Stimulated activated CD4-positive, alpha-beta T cell treated with anti-CD3 and anti-CD28 coated beads, TNF-alpha, amount 100 ng/mL, for 48 hours (primary cell): ENCODE results near the gene SLC16A10.
"Not testable (repeated sequence)": the region's sequence is repeated elsewhere in the genome, so short reads cannot be mapped to it uniquely, and the experiment has no call there.

ENCODE experiments used
- DNase-seq, 3 donors: peaks; one replicate each; pipeline ENCODE4 v3.0.0-alpha.2; 2020; ENCODE audit warnings: low read depth in 3 of 3

The SLC16A10 gene

DNA sequence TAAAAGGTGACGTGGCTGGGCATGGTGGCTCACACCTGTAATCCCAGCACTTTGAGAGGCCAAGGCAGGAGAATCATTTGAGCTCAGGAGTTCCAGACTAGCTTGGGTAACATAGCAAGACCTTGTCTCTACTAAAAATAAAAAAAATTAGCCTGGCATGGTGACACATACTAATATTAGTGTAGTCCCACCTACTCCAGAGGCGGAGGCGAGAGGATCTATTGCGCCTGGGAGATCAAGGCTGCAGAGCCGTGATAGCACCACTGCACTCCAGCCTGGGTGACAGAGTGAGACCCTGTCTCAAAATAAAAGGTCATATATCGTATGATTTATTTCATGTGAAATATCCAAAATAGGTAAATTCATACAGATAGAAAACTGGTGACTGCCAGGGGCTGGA is 132.5 kb downstream of the SLC16A10 start:
- DNase-seq, result no peak

DNA sequence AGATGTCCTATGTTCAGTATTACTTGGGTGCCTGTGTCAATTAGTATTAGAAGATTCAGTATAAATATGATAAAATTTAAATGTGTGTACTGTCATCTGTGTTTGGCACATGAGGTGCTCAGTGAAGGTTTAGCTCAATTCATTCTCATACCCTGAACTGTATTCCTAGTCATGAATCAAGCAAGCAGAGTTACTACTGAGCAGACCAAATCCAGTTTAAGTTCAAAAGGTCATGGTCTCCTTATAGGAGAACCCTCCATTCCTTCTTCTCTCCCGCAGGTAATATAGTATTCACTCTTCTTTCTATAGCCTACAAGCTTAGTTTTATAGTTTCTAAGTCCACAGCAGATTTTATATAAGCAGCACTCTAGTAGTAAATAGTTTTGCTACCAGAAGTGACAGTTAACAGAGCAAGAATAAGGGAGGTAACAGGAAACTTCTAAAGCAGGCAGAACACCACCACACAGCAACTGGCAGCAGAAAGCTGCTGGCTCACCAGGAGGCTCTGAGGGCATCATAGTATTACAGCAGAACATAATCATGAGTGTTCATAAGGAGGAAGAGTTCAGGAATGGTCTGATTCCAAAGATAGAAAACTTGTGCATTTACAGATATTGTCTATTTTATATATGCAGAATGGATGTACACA is 133.2 kb downstream of the SLC16A10 start:
- no peak for DNase-seq

- DNase-seq, result no peak
Measured at GRCh38 chr6:111221804-111222203, 134.5 kb downstream of the SLC16A10 start.

DNA sequence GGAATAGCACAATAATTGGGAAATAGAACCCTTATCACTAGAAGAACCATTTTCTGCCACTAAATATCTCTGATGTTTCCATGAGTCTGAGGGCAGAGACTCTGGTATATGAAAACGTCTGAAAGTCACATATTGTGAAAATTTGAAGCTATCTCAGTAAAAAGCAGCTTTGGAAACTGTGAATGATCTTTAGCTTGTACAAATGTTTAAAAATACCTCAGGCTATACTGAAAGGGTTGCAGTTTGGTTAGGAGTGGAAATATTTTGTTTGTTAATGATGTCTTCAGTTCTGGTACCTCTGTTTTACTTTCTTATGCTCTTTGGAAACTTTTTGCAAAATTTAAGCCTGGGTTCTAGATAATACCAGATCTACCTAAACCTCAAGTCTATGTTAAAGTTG is 135.0 kb downstream of the SLC16A10 start:
- DNase-seq, result no peak

DNA sequence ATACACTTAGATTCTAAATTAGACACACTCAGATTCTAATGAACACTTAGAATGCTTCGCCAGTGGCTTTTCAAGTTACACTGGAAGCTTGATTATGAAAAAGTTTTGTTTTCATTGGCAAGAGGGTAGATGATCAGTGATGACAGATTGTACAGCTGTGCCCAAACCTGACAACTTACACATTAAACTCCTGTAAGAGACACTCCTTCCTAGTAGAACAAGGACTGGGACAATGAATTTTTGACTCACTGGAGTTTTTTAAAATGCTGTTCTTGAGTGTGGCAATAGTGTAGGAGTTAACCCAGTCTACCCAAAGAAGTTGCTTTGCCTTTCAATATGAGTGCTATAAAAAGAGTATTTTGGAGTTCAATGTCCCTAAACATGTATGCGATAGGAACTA is 140.8 kb downstream of the SLC16A10 start:
- no peak for DNase-seq

DNA sequence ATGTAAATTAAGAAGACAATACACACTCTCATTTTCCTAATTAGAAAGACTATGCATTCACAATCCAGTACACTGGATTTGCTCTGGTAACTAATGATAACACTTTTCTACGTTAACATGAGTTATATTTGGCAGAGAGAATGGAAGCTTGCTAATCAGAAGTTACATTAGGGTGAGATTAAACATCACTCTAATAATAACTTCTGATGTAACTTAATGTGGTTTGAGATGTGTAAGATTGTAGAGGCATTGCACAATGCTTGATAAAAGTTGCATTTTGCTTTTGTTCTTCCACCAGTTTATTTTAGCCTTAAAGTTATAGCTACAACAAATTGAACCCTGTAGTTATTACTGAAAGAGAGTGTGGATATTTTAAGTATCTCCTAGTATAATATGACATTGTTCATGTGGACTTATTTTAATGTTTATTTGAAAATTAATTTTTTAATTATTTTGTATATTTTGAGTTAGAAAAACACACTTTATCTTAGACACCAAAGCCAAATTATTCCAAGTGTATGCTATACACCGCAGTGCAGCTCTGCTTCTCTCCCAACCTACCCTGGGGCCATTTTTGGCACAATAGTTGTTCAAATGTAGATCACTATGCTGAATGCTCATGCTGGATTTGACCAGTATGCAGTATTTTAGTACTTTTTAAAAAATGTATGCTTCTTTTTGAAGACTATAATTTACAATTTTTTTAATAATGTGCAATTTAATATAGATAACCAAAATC is 143.2 kb downstream of the SLC16A10 start:
- DNase-seq, result no peak

DNA sequence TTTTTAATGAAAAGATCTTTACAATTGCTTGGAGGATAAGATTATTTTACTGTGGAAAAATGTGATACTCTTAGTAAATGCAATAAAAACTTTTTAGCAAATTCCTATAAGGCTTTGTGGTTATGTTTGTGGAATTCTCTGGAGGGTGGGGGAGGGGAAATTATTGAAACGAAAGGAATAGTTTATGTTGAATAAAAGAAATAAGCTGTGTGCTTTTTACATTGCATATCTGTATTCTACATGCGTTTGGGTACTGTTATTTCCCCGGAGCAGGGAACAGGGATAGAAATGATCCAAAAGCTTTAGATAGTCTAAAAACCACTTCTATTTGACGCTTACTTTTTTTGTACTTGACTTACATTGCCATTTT is 143.8 kb downstream of the SLC16A10 start:
- DNase-seq, result no peak

GRCh38 chr6:111237852-111238251 is 150.5 kb downstream of the SLC16A10 start:
- no peak for DNase-seq

DNA sequence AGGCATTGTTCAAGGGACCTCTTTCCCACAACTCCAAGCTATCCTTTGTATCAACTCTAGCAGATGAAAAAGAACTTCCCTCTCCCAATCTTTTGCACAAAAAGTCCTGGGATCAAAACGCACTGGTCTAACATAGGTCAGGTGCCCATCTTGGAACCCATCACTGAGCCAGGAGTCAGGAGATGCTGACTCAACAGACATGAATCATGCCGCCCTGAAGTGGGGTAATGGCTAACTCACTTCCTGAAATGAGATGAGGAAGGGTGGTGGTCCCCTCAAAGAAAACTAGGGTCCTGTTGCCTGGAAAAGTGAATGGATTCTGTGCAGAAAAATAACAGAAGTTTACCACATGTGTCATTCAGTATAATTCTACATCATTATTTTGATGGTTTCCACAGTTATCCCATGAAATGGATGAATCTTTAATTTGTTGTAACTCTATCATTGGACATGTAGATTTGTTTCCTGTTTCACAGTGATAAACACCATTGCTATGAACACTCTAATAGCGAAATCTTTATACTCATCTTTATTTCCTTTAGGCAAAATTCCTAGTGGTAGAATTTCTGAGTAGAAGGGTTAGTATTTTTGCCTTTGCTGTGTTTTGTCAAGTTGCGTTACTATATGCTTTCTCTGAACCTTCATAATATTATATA is 151.3 kb downstream of the SLC16A10 start:
- DNase-seq, result no peak

DNA sequence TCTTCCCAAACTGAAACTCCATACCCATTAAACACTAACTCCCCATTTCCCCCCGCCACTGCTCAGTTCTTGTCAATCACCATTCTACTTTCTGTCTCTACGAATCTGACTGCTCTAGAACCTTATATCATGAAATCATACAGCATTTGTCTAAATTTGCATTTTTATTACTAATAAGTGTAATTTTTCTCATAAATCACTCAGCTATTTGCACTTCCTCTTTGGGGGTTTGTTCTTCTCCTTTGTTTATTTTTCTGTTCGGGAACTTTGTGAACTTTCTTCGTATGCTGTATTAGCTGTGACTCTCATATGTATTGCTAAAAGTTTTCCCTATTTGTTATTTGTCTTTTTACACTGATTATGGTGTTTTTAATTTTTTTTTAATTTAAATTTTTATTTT is 152.2 kb downstream of the SLC16A10 start:
- no peak for DNase-seq

GRCh38 chr6:111242452-111242851 is 155.1 kb downstream of the SLC16A10 start:
- DNase-seq, result no peak

GRCh38 chr6:111243095-111243494 is 155.8 kb downstream of the SLC16A10 start:
- no peak for DNase-seq

GRCh38 chr6:111248789-111249188 is 161.5 kb downstream of the SLC16A10 start:
- no peak for DNase-seq

DNA sequence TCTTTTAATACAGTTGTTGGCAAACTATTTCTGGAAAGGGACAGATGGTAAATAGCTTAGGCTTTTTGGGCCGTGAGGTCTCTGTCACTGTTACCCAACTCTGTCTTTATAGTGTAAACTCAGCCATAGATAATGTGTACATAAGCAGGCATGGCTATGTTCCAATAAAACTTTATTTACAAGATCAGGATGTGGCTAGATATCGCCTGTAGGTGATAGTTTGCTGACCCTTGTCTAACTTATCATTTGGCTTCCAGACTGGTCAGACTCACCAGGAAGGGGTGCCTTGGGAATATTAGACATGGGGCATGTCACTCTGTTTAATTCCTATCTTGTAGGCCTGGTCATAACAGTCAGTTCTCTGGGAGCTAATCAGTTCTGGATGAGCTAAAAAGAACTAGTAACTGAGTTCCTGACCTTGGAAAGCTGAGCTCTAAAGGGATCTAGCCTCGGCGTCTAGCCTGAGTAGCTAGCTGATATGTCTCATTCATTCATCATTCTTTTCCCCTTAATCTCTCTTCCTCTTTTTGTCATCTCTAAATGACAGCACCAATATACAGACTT is 163.6 kb downstream of the SLC16A10 start:
- DNase-seq, result no peak

DNA sequence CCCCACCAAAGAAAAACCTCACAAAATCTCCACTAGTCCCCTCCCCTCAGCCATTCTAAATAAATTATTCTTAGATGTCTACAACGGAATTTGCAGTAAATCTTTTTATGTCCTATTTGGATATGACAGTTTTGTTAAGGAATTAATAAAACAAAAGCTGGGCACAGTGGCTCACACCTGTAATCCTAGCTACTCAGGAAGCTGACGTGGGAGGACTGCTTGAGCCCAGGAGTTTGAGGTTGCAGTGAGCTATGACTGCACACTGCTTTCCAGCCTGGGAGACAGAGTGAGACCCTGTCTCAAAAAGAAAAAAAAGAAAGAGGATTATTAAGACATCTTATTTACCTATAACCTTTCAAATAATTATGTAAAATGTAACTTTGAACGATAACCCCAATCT is 165.4 kb downstream of the SLC16A10 start:
- DNase-seq, result no peak

DNA sequence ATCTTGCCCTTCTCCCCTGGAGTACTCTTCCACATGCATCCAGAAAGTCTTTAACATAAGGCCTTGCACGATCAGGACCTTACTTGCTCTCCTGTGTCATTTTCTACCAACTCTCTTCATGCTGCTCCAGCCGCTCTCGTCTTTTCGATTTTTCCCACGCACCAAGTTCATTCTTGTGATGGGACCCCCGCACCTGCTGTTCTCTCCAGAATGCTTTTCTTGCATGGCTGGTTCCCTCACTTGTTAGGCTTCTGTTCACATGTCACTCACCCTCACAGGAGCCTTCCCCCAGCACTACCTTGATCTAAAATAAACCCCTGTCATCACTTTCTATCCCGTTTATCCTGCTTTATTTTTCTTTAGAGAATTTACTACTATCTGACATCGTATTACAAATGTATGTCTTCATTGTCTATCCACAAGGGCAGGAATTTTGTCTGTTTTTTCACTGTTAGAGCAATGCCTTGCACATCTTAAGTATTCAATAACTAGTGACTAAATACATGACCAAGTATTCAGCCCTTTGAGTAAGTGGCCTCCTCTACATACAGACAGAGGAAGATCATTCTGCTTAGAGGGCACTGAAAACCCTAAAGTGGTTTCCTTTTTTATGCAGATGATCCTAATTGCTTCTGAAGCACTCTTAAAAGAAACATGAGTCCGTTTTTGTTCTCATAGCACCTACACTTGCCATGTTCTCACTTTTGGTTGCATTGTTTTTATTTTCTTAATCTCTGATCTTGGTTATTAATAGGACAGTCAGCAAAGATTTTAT is 166.9 kb downstream of the SLC16A10 start:
- DNase-seq, result no peak

- no peak for DNase-seq
Measured at GRCh38 chr6:111254779-111255166, 167.5 kb downstream of the SLC16A10 start.

DNA sequence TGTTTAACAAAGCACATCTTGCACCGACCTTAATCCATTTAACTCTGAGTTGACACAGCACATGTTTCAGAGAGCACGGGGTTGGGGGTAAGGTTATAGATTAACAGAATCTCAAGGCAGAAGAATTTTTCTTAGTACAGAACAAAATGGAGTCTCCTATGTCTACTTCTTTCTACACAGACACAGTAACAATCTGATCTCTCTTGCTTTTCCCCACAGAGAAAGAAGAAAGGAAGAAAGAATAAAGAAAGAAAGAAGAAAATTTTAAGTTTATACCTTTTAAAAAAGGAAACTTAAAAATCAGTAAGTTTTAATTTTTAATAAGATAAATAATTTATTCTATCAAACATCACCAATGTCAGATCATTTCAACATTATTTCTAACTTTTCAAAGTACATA is 168.5 kb downstream of the SLC16A10 start:
- not testable (repeated sequence) for DNase-seq

DNA sequence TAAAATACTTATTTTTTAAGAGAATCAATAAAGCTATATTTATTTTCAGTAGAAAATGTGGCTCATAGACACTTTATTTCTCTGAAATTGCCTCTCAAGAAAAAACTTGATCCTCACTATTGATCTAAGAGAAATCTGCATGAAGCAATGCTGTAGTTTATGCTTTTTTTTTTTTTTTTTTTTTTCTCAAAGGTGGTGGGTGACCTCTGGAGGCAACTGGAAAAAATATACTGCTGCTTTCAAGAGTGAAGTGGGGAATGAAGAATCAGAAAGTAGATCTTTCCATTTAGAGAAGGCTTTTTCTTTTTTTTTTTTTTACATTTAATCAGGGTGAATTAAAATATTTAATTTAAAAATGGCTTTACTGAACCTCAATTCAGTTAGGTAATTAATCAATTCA is 169.3 kb downstream of the SLC16A10 start:
- no peak for DNase-seq

GRCh38 chr6:111258010-111258409 is 170.7 kb downstream of the SLC16A10 start:
- no peak for DNase-seq

- DNase-seq, result no peak
Measured at GRCh38 chr6:111258615-111259088, 171.3 kb downstream of the SLC16A10 start.
